ENCODE results near the gene MAMDC2.

- TF ChIP-seq CTCF (IDR thresholded peaks at IDR 0.05) (no peak), EZH2 (IDR thresholded peaks at IDR 0.05; ENCODE audit: borderline replicate concordance, insufficient read depth, low read depth, low read length, poor library complexity, severe bottlenecking) (no peak)
These were observed 37.5 kb downstream of the MAMDC2 start for GRCh38 chr9:70081120-70081495.

Data from B cell (primary cell).